ENCODE results near the gene GEMIN4. TPM values are rescaled to one million over a fixed set of nuclear protein-coding genes. Genes with fewer than 3 reads are reported as not detected.

Gene GEMIN4
- total and polyA plus RNA-seq, 8 donors, result 6.3 to 13.1 (median 8.0) TPM

DNA sequence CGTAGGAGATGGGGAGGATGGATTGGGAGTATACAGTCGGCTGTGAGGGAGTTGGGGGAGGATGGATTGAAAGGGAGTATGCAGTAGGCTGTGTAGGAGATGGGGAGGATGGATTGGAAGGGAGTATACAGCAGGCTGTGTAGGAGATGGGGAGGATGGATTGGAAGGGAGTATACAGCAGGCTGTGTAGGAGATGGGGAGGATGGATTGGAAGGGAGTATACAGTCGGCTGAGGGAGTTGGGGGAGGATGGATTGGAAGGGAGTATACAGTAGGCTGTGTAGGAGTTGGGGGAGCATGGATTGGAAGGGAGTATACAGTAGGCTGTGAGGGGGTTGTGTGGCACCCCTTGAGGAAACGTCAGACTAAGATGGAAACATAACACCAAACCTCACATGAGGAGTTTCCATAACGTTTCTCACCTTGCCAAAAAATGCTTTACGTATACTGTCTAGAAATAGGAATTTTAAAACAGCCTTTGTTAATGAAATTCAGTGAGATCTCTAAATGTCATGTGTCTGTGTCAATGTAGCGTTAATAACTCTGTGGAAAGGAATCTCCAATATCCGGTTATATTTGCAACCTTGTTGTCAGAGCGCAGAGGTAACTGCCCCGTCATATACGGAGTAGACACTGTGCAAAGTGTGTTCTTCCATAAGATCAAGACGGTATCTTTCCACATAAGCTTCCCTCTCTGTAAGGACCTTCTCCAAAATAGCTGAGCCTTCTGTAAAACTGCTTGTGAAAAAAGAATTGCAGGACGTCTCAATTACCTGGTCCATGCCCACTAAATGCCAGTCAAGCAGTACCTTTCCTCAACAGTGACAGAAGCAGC, 31.1 kb downstream of the GEMIN4 start:
- 71 to 72% methylated on average over 13 of the region's 13 CpGs for WGBS, 2 donors
- intact Hi-C loops (cut with DNase I), result no loop called here
- no peak for ATAC-seq
- TF ChIP-seq, protein P1, sequence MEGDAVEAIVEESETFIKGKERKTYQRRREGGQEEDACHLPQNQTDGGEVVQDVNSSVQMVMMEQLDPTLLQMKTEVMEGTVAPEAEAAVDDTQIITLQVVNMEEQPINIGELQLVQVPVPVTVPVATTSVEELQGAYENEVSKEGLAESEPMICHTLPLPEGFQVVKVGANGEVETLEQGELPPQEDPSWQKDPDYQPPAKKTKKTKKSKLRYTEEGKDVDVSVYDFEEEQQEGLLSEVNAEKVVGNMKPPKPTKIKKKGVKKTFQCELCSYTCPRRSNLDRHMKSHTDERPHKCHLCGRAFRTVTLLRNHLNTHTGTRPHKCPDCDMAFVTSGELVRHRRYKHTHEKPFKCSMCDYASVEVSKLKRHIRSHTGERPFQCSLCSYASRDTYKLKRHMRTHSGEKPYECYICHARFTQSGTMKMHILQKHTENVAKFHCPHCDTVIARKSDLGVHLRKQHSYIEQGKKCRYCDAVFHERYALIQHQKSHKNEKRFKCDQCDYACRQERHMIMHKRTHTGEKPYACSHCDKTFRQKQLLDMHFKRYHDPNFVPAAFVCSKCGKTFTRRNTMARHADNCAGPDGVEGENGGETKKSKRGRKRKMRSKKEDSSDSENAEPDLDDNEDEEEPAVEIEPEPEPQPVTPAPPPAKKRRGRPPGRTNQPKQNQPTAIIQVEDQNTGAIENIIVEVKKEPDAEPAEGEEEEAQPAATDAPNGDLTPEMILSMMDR (IDR thresholded peaks at IDR 0.05), result no peak
- peaks cover 0 to 23% (median 9%) of the 10 kb centered on the region in 3 donors for H3K4me1 ChIP-seq
- no peaks in the 10 kb centered on the region for H3K9me3 ChIP-seq
- FAIRE-seq, result no peak
- H3K27ac ChIP-seq, result no peak overlapping the region
- DNase-seq, result no peak
- no peaks in the 10 kb centered on the region for H3K27me3 ChIP-seq
- H3K4me3 ChIP-seq, result no peak overlapping the region
- no peaks in the 10 kb centered on the region for H3K36me3 ChIP-seq

DNA sequence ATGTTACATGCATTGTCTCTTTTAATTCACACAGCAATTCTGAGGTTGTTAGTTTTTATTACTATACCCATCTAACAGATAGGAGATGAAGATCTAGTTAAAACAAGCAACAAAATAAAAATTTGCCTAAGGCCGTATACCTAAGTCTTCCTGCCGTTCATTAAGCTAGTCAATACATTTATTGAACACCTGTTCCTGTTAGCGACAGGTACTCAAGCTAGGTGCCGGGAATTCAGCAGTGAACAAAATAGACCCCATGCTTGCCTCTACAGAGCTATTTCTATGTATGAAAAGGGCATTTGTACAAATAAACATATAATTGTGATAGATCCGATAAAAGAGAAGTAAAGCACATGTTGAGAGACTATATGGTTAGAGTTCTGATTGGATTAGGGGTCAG, 34.0 kb downstream of the GEMIN4 start:
- TF ChIP-seq, protein P1 (IDR thresholded peaks at IDR 0.05), result no peak
- ATAC-seq (no peak), DNase-seq (no peak), FAIRE-seq (no peak)
- peaks cover 8 to 29% (median 16%) of the 10 kb centered on the region in 3 donors for H3K4me1 ChIP-seq
- WGBS, 2 donors, result 72 to 80% methylated on average over 5 of the region's 5 CpGs
- intact Hi-C loops (cut with DNase I), result no loop called here
- no peaks in the 10 kb centered on the region for H3K27me3 ChIP-seq
- H3K36me3 ChIP-seq, result no peaks in the 10 kb centered on the region
- H3K27ac ChIP-seq, result no peak overlapping the region
- no peak overlapping the region for H3K4me3 ChIP-seq
- no peaks in the 10 kb centered on the region for H3K9me3 ChIP-seq

DNA sequence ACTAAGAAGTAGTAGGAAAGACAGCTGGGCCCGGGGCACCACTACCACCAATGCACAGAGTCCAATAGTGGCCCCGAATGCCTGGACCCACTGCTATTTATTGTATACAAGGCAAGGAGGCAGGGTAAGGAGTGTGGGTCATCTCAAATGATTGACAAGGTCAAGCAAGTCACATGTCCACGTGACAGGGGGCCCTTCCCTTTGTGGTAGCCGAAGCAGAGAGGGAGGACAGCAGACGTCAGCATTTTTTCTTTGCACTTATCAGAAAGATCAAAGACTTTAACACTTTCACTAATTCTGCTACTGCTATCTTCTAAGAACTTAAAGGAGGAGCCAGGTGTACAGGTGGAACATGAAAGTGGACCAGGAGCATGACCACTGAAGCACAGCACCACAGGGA, 43.9 kb downstream of the GEMIN4 start:
- Histone ChIP-seq H3K4me3 (no peak overlapping the region), H3K27me3 (no peaks in the 10 kb centered on the region), H3K9me3 (no peaks in the 10 kb centered on the region), H3K4me1 (peaks cover 5 to 8% (median 6%) of the 10 kb centered on the region in 3 donors), H3K27ac (no peak overlapping the region), H3K36me3 (peaks cover 0 to 21% (median 3%) of the 10 kb centered on the region in 3 donors)
- intact Hi-C loops (cut with DNase I), result no loop called here
- TF ChIP-seq, protein P1 (IDR thresholded peaks at IDR 0.05), result no peak
- ATAC-seq (no peak), DNase-seq (peak in 1 of 6 donors; percentile 19), FAIRE-seq (no peak)
- 46 to 53% methylated on average over 5 of the region's 5 CpGs for WGBS, 2 donors

DNA sequence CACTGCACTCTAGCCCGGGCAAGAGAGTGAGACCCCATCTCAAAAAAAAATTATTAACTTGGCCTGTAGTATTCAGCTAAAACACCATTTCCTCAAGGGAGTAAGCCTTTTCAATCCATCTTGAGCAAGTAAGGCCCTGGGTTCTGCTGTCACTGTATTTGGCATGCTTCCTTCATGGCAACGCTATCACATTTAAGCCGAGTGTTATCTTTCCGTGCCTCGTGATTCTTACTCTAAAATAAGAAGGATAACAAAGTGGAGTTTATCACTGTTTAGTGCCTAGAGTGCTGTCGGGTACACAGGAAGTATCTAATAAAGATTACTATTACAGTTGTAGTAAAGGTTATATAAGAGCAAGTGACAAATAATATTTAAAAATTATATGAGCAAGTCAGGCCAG, 46.2 kb downstream of the GEMIN4 start:
- DNase-seq, result no peak
- Histone ChIP-seq H3K4me1 (no peaks in the 10 kb centered on the region), H3K9me3 (no peaks in the 10 kb centered on the region), H3K36me3 (peaks cover 0 to 24% (median 3%) of the 10 kb centered on the region in 3 donors), H3K27me3 (no peaks in the 10 kb centered on the region), H3K27ac (no peak overlapping the region), H3K4me3 (no peak overlapping the region)
- intact Hi-C loops (cut with DNase I), result no loop called here
- peak in 2 of 4 donors; percentile 40 to 55 for ATAC-seq
- no peak for FAIRE-seq
- TF ChIP-seq, protein P1 (IDR thresholded peaks at IDR 0.05), result no peak
- 42 to 44% methylated on average over 6 of the region's 6 CpGs for WGBS, 2 donors

DNA sequence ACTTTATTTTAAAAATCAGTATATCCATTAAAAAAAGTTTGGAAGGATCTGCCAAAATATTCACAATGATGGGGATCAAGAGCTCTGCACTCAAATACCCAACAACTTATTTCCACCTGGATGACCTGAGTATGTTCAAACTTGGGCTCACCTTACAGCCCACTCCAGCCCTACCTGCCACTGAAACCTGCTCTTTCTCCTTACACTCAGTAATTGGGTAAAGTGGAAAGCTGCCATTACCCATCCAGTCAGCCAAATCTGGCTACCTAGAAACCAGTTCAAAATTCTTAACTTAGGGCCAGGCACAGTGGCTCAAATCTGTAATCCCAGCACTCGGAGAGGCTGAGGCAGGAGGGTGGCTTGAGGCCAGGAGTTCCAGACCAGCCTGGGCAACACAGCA, 47.1 kb downstream of the GEMIN4 start:
- Histone ChIP-seq H3K27ac (no peak overlapping the region), H3K36me3 (peaks cover 0 to 21% (median 3%) of the 10 kb centered on the region in 3 donors), H3K4me1 (no peaks in the 10 kb centered on the region), H3K4me3 (no peak overlapping the region), H3K9me3 (no peaks in the 10 kb centered on the region), H3K27me3 (no peaks in the 10 kb centered on the region)
- TF ChIP-seq, protein P1 (IDR thresholded peaks at IDR 0.05), result no peak
- FAIRE-seq, result no peak
- ATAC-seq, result no peak
- intact Hi-C loops (cut with DNase I), result no loop called here
- 82 to 94% methylated on average over 1 of the region's 1 CpG for WGBS, 2 donors
- DNase-seq, result no peak
